RWPE2 (cell line): Measurements from ENCODE around the gene INPP5J.

Source experiments
- ATAC-seq: fragments of 200-7000 bp; cut with Tn5 transposase; 3 replicates; pipeline ENCODE4 v1.9.1; 2021; ENCODE audit warnings: low read depth
- DNase-seq: peaks from one replicate; pipeline ENCODE4 v3.0.0-alpha.2; 2020; ENCODE audit warnings: low spot score
- H3K27ac ChIP-seq: fragments of 450-650 bp; 2 replicates; pipeline ENCODE4 v1.5.1; 2017; ENCODE audit warnings: mild to moderate bottlenecking; ENCODE audit not compliant: poor library complexity, severe bottlenecking
- H3K27me3 ChIP-seq: fragments of 250-450 bp; sonication (Bioruptor Pico); 2 replicates; pipeline ENCODE4 v1.5.1; 2021; ENCODE audit warnings: mild to moderate bottlenecking, moderate library complexity; ENCODE audit not compliant: insufficient read depth, poor library complexity, severe bottlenecking
- H3K36me3 ChIP-seq: fragments of 250-450 bp; sonication (Bioruptor Pico); 2 replicates; pipeline ENCODE4 v1.5.1; 2020; ENCODE audit warnings: low read depth, mild to moderate bottlenecking, moderate library complexity
- H3K4me1 ChIP-seq: fragments of 250-450 bp; sonication (Bioruptor Pico); 2 replicates; pipeline ENCODE4 v1.5.1; 2021; ENCODE audit warnings: mild to moderate bottlenecking, moderate library complexity; ENCODE audit not compliant: insufficient read depth, poor library complexity, severe bottlenecking
- H3K4me3 ChIP-seq: fragments of 250-450 bp; sonication (Bioruptor Pico); 2 replicates; pipeline ENCODE4 v1.5.1; 2021; ENCODE audit warnings: mild to moderate bottlenecking, moderate library complexity; ENCODE audit not compliant: severe bottlenecking
- H3K9me3 ChIP-seq: fragments of 250-450 bp; sonication (Bioruptor Pico); 2 replicates; pipeline ENCODE4 v1.5.1; 2021; ENCODE audit warnings: mild to moderate bottlenecking, moderate library complexity; ENCODE audit not compliant: severe bottlenecking
- CTCF ChIP-seq: fragments of 450-650 bp; IDR thresholded peaks from one replicate; pipeline ENCODE4 v1.5.1; 2017; ENCODE audit warnings: mild to moderate bottlenecking, moderate library complexity; ENCODE audit not compliant: poor library complexity, severe bottlenecking

INPP5J gene

GRCh38 chr22:31093086-31093850 is 29.5 kb upstream of the INPP5J start:
- Histone ChIP-seq H3K4me1 (no peaks in the 10 kb centered on the region), H3K4me3 (no peak overlapping the region), H3K27me3 (no peaks in the 10 kb centered on the region), H3K36me3 (peaks cover 97% of the 10 kb centered on the region), H3K27ac (no peak overlapping the region), H3K9me3 (no peaks in the 10 kb centered on the region)
- DNase-seq (peak; percentile 53), ATAC-seq (no peak)
- TF ChIP-seq CTCF: no peak

- Histone ChIP-seq H3K4me3 (no peak overlapping the region), H3K36me3 (peaks cover 96% of the 10 kb centered on the region), H3K27me3 (no peaks in the 10 kb centered on the region), H3K9me3 (no peaks in the 10 kb centered on the region), H3K27ac (no peak overlapping the region), H3K4me1 (no peaks in the 10 kb centered on the region)
- DNase-seq: peak; percentile 59
- no peak for TF ChIP-seq CTCF
- ATAC-seq: no peak; the same call in 2 of the 3 replicates
These were observed 28.7 kb upstream of the INPP5J start for GRCh38 chr22:31094021-31094551.

GRCh38 chr22:31094741-31095140 is 28.0 kb upstream of the INPP5J start:
- ATAC-seq: no peak
- Histone ChIP-seq H3K4me3 (no peak overlapping the region), H3K27ac (no peak overlapping the region), H3K27me3 (no peaks in the 10 kb centered on the region), H3K36me3 (peaks cover 96% of the 10 kb centered on the region), H3K9me3 (no peaks in the 10 kb centered on the region), H3K4me1 (no peaks in the 10 kb centered on the region)
- no peak for TF ChIP-seq CTCF
- no peak for DNase-seq

- Histone ChIP-seq H3K4me1 (no peaks in the 10 kb centered on the region), H3K36me3 (peaks cover 96% of the 10 kb centered on the region), H3K27me3 (no peaks in the 10 kb centered on the region), H3K27ac (no peak overlapping the region), H3K4me3 (no peak overlapping the region), H3K9me3 (no peaks in the 10 kb centered on the region)
- TF ChIP-seq CTCF: no peak
- DNase-seq: no peak
- ATAC-seq: no peak
These were observed 27.0 kb upstream of the INPP5J start for GRCh38 chr22:31095637-31096249.
